Measurements from ENCODE around the gene TMEM59L.

The TMEM59L gene

GRCh38 chr19:18637673-18638630 lies 25.3 kb downstream of the TMEM59L start:
- DNase-seq (ENCODE audit: low read depth) = no peak

GRCh38 chr19:18639706-18640243 lies 27.1 kb downstream of the TMEM59L start:
- DNase-seq (ENCODE audit: low read depth) = no peak

DNA sequence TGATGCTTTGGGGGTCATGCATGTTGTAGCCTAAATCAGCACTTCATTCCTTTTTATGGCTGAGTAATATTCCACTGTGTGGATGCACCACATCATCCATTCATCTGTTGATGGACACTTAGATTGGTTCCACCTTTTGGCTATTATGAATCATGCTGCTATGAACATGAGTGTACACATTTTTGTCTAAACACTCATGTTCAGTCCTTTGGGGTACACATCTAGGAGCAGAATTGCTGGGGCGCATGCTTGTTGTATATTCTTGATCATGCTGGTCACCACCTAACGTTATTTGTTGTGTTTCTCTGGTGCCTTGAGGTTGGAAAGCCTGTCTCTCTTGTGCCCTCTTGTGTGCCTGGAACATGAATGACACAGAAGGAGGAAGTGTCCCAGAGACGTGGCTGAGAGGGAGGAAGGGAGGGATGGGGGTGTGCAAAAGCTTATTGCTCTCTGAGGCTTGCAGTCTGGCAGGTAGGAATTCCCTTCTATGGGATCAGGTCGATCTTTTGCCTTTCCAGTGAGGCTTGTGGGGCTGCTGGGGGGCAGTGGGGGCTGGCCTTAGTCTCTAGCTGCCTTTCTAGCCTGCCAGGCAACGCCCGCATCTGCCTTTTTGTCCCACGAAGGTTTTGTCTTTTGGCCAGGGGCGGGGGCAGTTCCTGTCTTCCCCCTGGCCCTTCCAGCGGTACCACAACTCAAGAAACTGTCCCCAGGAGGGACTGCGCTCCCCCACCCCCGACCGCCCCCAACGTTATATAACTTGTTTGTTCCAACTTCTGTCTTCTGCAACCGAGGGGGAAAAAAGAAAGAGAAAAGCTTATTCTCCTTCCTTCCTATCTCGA lies 31.7 kb downstream of the TMEM59L start:
- DNase-seq (ENCODE audit: low read depth) = no peak

GRCh38 chr19:18645035-18645511 lies 32.4 kb downstream of the TMEM59L start:
- no peak for DNase-seq (ENCODE audit: low read depth)

- DNase-seq (ENCODE audit: low read depth) = no peak
Observed at GRCh38 chr19:18646535-18647370, 34.1 kb downstream of the TMEM59L start.

DNA sequence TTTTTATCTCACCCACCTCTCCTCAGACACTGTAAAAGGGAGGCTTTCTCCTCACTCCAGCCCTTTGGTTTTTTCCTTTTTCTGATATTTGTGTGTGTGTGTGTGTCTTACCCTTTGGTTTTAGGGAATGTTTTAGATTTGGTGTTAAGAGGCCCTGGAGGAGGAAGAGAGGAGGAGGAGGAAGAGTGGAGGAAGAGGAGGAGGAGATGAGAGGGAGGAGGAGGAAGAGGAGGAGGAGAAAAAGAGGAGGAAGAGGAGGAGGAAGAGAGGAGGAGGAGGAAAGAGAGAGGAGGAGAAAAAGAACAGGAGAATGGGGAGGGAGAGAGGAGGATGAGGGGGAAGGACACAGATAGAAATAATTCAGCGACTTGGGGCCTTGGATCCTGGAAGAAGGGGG lies 34.7 kb downstream of the TMEM59L start:
- no peak for DNase-seq (ENCODE audit: low read depth)

- DNase-seq (ENCODE audit: low read depth) = no peak
Observed at GRCh38 chr19:18647807-18648206, 35.1 kb downstream of the TMEM59L start.

DNA sequence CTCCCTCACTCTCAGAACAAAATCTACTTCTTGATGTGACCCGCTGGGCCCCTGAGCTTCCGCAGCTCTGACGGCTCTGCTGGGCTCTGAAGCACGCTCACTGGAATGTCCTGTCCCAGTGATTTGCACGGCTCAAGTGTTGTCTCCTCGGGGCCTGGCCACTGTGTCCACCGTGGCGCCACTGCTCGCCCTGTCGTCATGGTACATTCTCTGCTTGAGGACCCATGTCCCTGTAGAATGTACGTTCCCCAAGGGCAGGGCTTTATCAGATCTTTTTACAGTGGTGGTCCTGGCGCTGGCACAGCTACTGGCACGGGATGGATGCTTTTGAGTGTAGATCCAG lies 36.3 kb downstream of the TMEM59L start:
- DNase-seq (ENCODE audit: low read depth) = no peak

- no peak for DNase-seq (ENCODE audit: low read depth)
Observed at GRCh38 chr19:18649371-18650020, 36.8 kb downstream of the TMEM59L start.

- no peak for DNase-seq (ENCODE audit: low read depth)
Observed at GRCh38 chr19:18650021-18650390, 37.3 kb downstream of the TMEM59L start.

- no peak for DNase-seq (ENCODE audit: low read depth)
Observed at GRCh38 chr19:18650468-18651041, 37.9 kb downstream of the TMEM59L start.

DNA sequence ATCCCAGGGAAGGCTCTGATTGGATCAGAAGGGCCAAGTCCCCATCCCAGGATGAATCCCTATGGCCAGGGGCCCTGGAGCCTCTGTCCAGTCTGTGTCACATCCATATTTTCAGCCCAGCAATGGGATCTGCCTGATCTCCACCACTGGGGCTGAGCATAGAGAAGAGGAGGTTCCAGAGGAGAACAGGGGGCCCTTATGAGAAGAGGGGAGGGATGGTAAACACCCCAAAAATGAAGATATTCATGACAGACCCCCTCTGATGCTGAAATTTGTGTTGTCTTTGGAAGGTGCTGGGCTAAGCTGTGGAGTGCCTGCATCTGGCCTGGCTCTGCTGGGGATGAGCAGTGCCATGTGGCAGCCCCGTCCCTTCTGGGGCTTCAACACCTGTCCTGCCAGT lies 38.6 kb downstream of the TMEM59L start:
- DNase-seq (ENCODE audit: low read depth) = no peak

DNA sequence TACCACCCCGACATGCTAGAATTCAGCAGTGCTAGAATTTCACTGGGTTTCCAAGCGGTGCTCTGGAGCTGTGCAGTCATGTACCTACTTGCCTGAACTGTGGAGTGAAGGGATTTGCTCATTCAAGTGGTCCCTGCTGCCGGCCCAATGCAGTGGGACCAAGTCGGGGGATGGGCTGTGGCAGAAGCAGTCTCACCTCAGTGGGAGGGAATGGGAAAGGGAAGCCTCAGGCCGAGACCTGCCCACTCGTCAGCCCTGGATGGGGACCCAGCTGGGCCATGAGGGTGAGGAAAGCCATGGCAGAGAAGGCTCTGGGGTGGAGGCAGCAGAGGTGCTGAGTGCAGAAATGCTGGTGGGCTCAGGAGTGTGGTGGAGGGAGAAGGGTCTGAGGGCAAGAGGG lies 39.1 kb downstream of the TMEM59L start:
- DNase-seq (ENCODE audit: low read depth) = no peak

DNA sequence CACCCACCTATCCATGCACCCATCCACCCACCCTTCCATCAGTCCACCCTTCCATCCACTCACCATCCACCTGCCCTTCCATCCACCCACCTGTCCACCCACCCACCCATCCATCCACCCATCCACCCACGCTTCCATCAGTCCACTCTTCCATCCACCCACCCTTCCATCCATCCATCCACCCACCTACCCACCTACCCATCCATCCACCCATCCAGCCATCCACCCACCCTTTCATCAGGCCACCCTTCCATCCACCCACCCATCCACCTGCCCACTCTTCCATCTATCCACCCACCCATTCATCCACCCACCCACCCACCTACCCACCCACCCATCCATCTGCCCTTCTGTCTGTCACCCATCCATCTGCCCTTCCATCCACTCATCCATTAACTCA lies 41.2 kb downstream of the TMEM59L start:
- DNase-seq (ENCODE audit: low read depth) = no peak

GRCh38 chr19:18654469-18654868 lies 41.8 kb downstream of the TMEM59L start:
- no peak for DNase-seq (ENCODE audit: low read depth)

GRCh38 chr19:18655173-18655844 lies 42.6 kb downstream of the TMEM59L start:
- DNase-seq (ENCODE audit: low read depth) = no peak

GRCh38 chr19:18656337-18657086 lies 43.8 kb downstream of the TMEM59L start:
- DNase-seq (ENCODE audit: low read depth) = no peak

DNA sequence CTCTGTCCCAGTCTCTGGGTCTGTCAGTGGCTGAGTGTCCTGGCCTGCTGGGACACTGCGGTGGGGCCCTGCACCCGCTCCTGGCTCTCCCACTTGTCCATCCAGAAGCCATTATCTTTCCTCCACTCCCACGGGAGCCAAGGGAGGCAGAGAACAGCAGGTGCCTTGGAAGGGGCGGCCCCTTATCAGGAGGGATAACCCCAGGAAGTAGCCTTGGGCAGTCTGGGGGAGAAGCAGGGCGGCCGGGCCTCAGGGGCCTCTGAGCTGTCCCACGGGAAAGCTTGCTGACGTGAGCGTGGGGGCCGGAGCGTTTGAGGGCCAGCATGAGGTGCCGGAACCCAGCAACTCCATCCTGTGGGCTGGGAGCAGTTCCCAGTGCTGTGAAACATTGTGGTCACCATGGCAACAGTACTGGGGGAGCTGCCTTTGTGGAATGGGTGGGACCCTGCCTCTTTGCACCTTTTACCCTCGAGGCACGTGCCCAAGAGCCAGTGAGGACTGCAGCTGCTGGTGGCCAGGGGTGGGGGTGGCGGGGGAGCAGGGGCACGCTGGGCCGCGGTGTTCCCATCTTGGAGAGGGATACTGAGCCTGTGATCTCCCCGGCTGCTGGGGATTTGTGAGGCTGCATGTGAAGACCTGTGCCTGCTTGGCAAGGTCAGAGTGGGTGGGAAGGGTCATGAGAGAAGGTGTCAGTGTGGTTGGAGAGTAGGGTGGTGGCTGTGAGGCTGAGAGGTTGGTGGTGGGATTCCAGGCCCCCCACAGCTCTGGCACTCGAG lies 45.1 kb downstream of the TMEM59L start:
- no peak for DNase-seq (ENCODE audit: low read depth)

GRCh38 chr19:18658366-18658855 lies 45.7 kb downstream of the TMEM59L start:
- DNase-seq (ENCODE audit: low read depth) = no peak
